Measurements from ENCODE around the gene CTU2. TPM values are rescaled to one million over a fixed set of nuclear protein-coding genes. Genes with fewer than 3 reads are reported as not detected.
A peak's percentile ranks its signal among the peaks of the same experiment; 100 is the strongest.

Gene CTU2
- total and polyA plus RNA-seq, 9 of the 15 experiments (the other 6 are each of a cell fraction or from before 2014, with no cell fraction given): 1.3 to 105 (median 23.2) TPM

GRCh38 chr16:88686439-88687253 is 19.7 kb upstream of the CTU2 start, which contains the start of gene SNAI3 (continued):
- no peak for TF ChIP-seq ZNF3 (CRISPR knock-in tag; IDR thresholded peaks at IDR 0.05)
- TF ChIP-seq ZNF280A (IDR thresholded peaks at IDR 0.05; ENCODE audit: low read depth, partially characterized antibody): no peak
- TF ChIP-seq KLF13 (tag; IDR thresholded peaks at IDR 0.05; ENCODE audit: borderline replicate concordance, low read depth): peak; percentile 30; the same call in 1 of the 2 replicates
- TF ChIP-seq HMG20A (CRISPR knock-in tag; conservative IDR thresholded peaks at IDR 0.05): no peak
- 0 out of 2 replicates have a peak, but pooled peaks have one; percentile 60 for TF ChIP-seq ZNF668 (CRISPR knock-in tag; IDR thresholded peaks at IDR 0.05)
- no peak for TF ChIP-seq BRF1 (IDR thresholded peaks at IDR 0.05; ENCODE audit: borderline replicate concordance, extremely low read depth, insufficient read length)
- TF ChIP-seq ZNF644 (tag; IDR thresholded peaks at IDR 0.05; ENCODE audit: low read depth): no peak
- no peak for TF ChIP-seq ZNF449 (CRISPR knock-in tag; IDR thresholded peaks at IDR 0.05)
- TF ChIP-seq NFXL1 (CRISPR knock-in tag; IDR thresholded peaks at IDR 0.05): no peak
- no peak for TF ChIP-seq ZNF274 (IDR thresholded peaks at IDR 0.05; ENCODE audit: borderline replicate concordance, low read depth, low read length)
- no peak for TF ChIP-seq ZBTB40 (IDR thresholded peaks at IDR 0.05)
- TF ChIP-seq ZBTB40 (CRISPR knock-in tag; IDR thresholded peaks at IDR 0.05): no peak
- no peak for TF ChIP-seq CHD4 (IDR thresholded peaks at IDR 0.05; ENCODE audit: insufficient read depth, insufficient replicate concordance, low read depth, low read length, poor library complexity, severe bottlenecking)
- no peak for TF ChIP-seq ZNF354B (CRISPR knock-in tag; IDR thresholded peaks at IDR 0.05)
- TF ChIP-seq ZNF699 (CRISPR knock-in tag; IDR thresholded peaks at IDR 0.05; ENCODE audit: insufficient replicate concordance): no peak
